Measurements from ENCODE around the gene MESD. TPM values are rescaled to one million over a fixed set of nuclear protein-coding genes. Genes with fewer than 3 reads are reported as not detected.

The MESD gene
- total and polyA plus RNA-seq, 9 of the 15 experiments (the other 6 are each of a cell fraction or from before 2014, with no cell fraction given): 11.3 to 39.7 (median 22.8) TPM

DNA sequence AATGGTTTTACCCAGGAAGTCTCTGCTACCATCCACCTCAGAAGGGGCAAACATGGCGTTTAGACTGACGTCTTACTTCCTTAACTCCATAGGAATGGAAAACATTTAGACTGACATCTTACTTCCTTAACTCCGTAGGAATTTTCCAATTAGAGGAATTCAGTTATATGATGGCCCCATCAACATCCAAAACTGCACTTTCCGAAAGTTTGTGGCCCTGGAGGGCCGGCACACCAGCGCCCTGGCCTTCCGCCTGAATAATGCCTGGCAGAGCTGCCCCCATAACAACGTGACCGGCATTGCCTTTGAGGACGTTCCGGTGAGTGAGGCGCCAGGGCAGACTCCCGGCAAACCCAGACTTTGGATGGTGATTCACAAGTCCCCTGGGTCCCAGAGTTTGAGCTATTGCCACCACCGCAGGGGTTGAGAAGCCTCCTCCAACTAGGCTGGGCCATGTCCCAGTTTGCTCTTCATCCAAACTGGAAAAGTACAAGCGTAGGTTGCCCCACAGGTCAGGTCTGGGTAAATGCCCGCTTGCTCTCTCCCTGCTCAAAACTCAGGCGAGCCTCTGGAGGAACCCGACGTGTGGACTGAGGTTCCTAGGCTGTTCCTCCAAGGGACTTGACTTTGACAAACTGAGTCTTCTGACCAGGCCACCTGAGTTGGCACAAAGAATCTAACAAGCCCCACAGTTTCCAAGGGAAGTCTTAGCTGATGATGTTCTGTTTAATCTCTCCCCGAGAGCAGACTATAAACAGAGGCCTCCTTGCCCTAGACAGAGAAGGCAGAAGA is 57.7 kb downstream of the MESD start (continued):
- TF ChIP-seq, protein P1, sequence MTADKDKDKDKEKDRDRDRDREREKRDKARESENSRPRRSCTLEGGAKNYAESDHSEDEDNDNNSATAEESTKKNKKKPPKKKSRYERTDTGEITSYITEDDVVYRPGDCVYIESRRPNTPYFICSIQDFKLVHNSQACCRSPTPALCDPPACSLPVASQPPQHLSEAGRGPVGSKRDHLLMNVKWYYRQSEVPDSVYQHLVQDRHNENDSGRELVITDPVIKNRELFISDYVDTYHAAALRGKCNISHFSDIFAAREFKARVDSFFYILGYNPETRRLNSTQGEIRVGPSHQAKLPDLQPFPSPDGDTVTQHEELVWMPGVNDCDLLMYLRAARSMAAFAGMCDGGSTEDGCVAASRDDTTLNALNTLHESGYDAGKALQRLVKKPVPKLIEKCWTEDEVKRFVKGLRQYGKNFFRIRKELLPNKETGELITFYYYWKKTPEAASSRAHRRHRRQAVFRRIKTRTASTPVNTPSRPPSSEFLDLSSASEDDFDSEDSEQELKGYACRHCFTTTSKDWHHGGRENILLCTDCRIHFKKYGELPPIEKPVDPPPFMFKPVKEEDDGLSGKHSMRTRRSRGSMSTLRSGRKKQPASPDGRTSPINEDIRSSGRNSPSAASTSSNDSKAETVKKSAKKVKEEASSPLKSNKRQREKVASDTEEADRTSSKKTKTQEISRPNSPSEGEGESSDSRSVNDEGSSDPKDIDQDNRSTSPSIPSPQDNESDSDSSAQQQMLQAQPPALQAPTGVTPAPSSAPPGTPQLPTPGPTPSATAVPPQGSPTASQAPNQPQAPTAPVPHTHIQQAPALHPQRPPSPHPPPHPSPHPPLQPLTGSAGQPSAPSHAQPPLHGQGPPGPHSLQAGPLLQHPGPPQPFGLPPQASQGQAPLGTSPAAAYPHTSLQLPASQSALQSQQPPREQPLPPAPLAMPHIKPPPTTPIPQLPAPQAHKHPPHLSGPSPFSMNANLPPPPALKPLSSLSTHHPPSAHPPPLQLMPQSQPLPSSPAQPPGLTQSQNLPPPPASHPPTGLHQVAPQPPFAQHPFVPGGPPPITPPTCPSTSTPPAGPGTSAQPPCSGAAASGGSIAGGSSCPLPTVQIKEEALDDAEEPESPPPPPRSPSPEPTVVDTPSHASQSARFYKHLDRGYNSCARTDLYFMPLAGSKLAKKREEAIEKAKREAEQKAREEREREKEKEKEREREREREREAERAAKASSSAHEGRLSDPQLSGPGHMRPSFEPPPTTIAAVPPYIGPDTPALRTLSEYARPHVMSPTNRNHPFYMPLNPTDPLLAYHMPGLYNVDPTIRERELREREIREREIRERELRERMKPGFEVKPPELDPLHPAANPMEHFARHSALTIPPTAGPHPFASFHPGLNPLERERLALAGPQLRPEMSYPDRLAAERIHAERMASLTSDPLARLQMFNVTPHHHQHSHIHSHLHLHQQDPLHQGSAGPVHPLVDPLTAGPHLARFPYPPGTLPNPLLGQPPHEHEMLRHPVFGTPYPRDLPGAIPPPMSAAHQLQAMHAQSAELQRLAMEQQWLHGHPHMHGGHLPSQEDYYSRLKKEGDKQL (CRISPR knock-in tag; IDR thresholded peaks at IDR 0.05; ENCODE audit: borderline replicate concordance): no peak
- TF ChIP-seq ESRRB (CRISPR knock-in tag; IDR thresholded peaks at IDR 0.05; ENCODE audit: borderline replicate concordance): no peak
- no peak for TF ChIP-seq SIN3B (IDR thresholded peaks at IDR 0.05; ENCODE audit: low read depth)
- TF ChIP-seq, protein P2, sequence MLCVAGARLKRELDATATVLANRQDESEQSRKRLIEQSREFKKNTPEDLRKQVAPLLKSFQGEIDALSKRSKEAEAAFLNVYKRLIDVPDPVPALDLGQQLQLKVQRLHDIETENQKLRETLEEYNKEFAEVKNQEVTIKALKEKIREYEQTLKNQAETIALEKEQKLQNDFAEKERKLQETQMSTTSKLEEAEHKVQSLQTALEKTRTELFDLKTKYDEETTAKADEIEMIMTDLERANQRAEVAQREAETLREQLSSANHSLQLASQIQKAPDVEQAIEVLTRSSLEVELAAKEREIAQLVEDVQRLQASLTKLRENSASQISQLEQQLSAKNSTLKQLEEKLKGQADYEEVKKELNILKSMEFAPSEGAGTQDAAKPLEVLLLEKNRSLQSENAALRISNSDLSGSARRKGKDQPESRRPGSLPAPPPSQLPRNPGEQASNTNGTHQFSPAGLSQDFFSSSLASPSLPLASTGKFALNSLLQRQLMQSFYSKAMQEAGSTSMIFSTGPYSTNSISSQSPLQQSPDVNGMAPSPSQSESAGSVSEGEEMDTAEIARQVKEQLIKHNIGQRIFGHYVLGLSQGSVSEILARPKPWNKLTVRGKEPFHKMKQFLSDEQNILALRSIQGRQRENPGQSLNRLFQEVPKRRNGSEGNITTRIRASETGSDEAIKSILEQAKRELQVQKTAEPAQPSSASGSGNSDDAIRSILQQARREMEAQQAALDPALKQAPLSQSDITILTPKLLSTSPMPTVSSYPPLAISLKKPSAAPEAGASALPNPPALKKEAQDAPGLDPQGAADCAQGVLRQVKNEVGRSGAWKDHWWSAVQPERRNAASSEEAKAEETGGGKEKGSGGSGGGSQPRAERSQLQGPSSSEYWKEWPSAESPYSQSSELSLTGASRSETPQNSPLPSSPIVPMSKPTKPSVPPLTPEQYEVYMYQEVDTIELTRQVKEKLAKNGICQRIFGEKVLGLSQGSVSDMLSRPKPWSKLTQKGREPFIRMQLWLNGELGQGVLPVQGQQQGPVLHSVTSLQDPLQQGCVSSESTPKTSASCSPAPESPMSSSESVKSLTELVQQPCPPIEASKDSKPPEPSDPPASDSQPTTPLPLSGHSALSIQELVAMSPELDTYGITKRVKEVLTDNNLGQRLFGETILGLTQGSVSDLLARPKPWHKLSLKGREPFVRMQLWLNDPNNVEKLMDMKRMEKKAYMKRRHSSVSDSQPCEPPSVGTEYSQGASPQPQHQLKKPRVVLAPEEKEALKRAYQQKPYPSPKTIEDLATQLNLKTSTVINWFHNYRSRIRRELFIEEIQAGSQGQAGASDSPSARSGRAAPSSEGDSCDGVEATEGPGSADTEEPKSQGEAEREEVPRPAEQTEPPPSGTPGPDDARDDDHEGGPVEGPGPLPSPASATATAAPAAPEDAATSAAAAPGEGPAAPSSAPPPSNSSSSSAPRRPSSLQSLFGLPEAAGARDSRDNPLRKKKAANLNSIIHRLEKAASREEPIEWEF (CRISPR knock-in tag; IDR thresholded peaks at IDR 0.05): no peak
